Type B pancreatic cell (in vitro differentiated cells): ENCODE measurements around the gene SNTG2. TPM values are rescaled to one million over a fixed set of nuclear protein-coding genes. Genes with fewer than 3 reads are reported as not detected.

ENCODE experiments used
- DNase-seq: peaks from one replicate; pipeline ENCODE4 v3.0.0; 2021; ENCODE audit warnings: mixed read lengths; ENCODE audit not compliant: unreplicated experiment; ENCODE audit errors: extremely low spot score
- H3K27ac Mint-ChIP-seq: 2 replicates; pipeline ENCODE4 v1.8.0; 2021; ENCODE audit warnings: mild to moderate bottlenecking, mixed read lengths
- H3K27me3 Mint-ChIP-seq: 2 replicates; pipeline ENCODE4 v1.8.0; 2021; ENCODE audit warnings: mixed read lengths
- H3K36me3 Mint-ChIP-seq: 2 replicates; pipeline ENCODE4 v1.8.0; 2021; ENCODE audit warnings: mixed read lengths
- H3K4me1 Mint-ChIP-seq: one replicate; pipeline ENCODE4 v1.8.0; 2021; ENCODE audit warnings: mixed read lengths; ENCODE audit not compliant: unreplicated experiment
- H3K4me3 Mint-ChIP-seq: 2 replicates; pipeline ENCODE4 v1.8.0; 2021; ENCODE audit warnings: mild to moderate bottlenecking, mixed read lengths
- H3K9me3 Mint-ChIP-seq: 2 replicates; pipeline ENCODE4 v1.8.0; 2021; ENCODE audit warnings: mixed read lengths
- CTCF ChIP-seq: fragments of 200-600 bp; sonication (generic); conservative IDR thresholded peaks from 2 replicates; pipeline ENCODE4 v1.5.0; 2021; ENCODE audit warnings: antibody characterized with exemption, mild to moderate bottlenecking
- total RNA-seq: library from RNA; stranded (reverse); gene quantifications from 2 replicates; pipeline ENCODE4 v1.2.1, GENCODE V29; 2021; ENCODE audit warnings: low replicate concordance

SNTG2 gene
- total RNA-seq, 1 donor from 2014 or later, result 1.1 TPM

GRCh38 chr2:1235806-1236205 is 285.2 kb downstream of the SNTG2 start:
- H3K4me3 Mint-ChIP-seq, result no peak overlapping the region
- peaks cover 7% of the 10 kb centered on the region for H3K27me3 Mint-ChIP-seq
- no peak for DNase-seq
- H3K36me3 Mint-ChIP-seq, result no peaks in the 10 kb centered on the region
- no peak overlapping the region for H3K27ac Mint-ChIP-seq
- H3K4me1 Mint-ChIP-seq, result peaks cover 4% of the 10 kb centered on the region
- TF ChIP-seq CTCF, result no peak
- H3K9me3 Mint-ChIP-seq, result no peaks in the 10 kb centered on the region

GRCh38 chr2:1236606-1237005 is 286.0 kb downstream of the SNTG2 start:
- Mint-ChIP-seq H3K27ac (no peak overlapping the region), H3K4me1 (peaks cover 4% of the 10 kb centered on the region), H3K36me3 (no peaks in the 10 kb centered on the region), H3K4me3 (no peak overlapping the region), H3K27me3 (peaks cover 7% of the 10 kb centered on the region), H3K9me3 (no peaks in the 10 kb centered on the region)
- no peak for TF ChIP-seq CTCF
- no peak for DNase-seq

- Mint-ChIP-seq H3K9me3 (no peaks in the 10 kb centered on the region), H3K36me3 (no peaks in the 10 kb centered on the region), H3K4me3 (no peak overlapping the region), H3K4me1 (peaks cover 4% of the 10 kb centered on the region), H3K27ac (no peak overlapping the region), H3K27me3 (peaks cover 7% of the 10 kb centered on the region)
- no peak for TF ChIP-seq CTCF
- DNase-seq, result no peak
Measured at GRCh38 chr2:1237783-1238182, 287.1 kb downstream of the SNTG2 start.

GRCh38 chr2:1238598-1239138 is 288.0 kb downstream of the SNTG2 start:
- no peaks in the 10 kb centered on the region for H3K9me3 Mint-ChIP-seq
- peaks cover 4% of the 10 kb centered on the region for H3K27me3 Mint-ChIP-seq
- H3K4me3 Mint-ChIP-seq, result no peak overlapping the region

GRCh38 chr2:1245193-1245592 is 294.5 kb downstream of the SNTG2 start:
- Mint-ChIP-seq H3K36me3 (no peaks in the 10 kb centered on the region), H3K27ac (no peak overlapping the region), H3K4me3 (no peak overlapping the region), H3K9me3 (no peaks in the 10 kb centered on the region), H3K4me1 (peaks cover 9% of the 10 kb centered on the region), H3K27me3 (peaks cover 6% of the 10 kb centered on the region)
- no peak for DNase-seq
- no peak for TF ChIP-seq CTCF

More at GRCh38 chr2:1238598-1239138, 288.0 kb downstream of the SNTG2 start:
- Mint-ChIP-seq H3K36me3 (no peaks in the 10 kb centered on the region), H3K27ac (no peak overlapping the region), H3K4me1 (peaks cover 4% of the 10 kb centered on the region)
- TF ChIP-seq CTCF, result no peak
- no peak for DNase-seq

GRCh38 chr2:1246239-1246638 is 295.6 kb downstream of the SNTG2 start:
- H3K9me3 Mint-ChIP-seq, result no peaks in the 10 kb centered on the region
- H3K4me3 Mint-ChIP-seq, result no peak overlapping the region
- no peaks in the 10 kb centered on the region for H3K36me3 Mint-ChIP-seq
- DNase-seq, result no peak
- peaks cover 13% of the 10 kb centered on the region for H3K27me3 Mint-ChIP-seq
- H3K27ac Mint-ChIP-seq, result no peak overlapping the region
- H3K4me1 Mint-ChIP-seq, result peaks cover 9% of the 10 kb centered on the region
- no peak for TF ChIP-seq CTCF
